Liver (tissue), 6 donors: Measurements from ENCODE around the gene OR5AR1. TPM values are rescaled to one million over a fixed set of nuclear protein-coding genes. Genes with fewer than 3 reads are reported as not detected.

ENCODE experiments used
- EGR1 ChIP-seq, 2 donors: IDR thresholded peaks; 2 replicates each; pipeline ENCODE4 v1.6.1; 2016 to 2018; ENCODE audit warnings: antibody characterized with exemption in 2 of 2, low read depth in 2 of 2
- FOXA2 ChIP-seq: IDR thresholded peaks from 2 replicates; pipeline ENCODE4 v1.6.1; 2016; ENCODE audit warnings: antibody characterized with exemption
- HNF4A ChIP-seq, 2 donors: conservative IDR thresholded peaks; 2 replicates each; pipeline ENCODE4 v1.6.1; 2016; ENCODE audit warnings: antibody characterized with exemption in 2 of 2, mild to moderate bottlenecking in 2 of 2
- REST ChIP-seq: IDR thresholded peaks from 2 replicates; pipeline ENCODE4 v1.6.1; 2016; ENCODE audit warnings: antibody characterized with exemption, mild to moderate bottlenecking
- RXRA ChIP-seq, 2 donors: IDR thresholded peaks; 2 replicates each; pipeline ENCODE4 v1.6.1; 2017 to 2018; ENCODE audit warnings: antibody characterized with exemption in 2 of 2, mild to moderate bottlenecking in 1 of 2
- TAF1 ChIP-seq: conservative IDR thresholded peaks from 2 replicates; pipeline ENCODE4 v1.6.1; 2016; ENCODE audit warnings: antibody characterized with exemption, mild to moderate bottlenecking
- YY1 ChIP-seq: IDR thresholded peaks from 2 replicates; pipeline ENCODE4 v1.6.1; 2016; ENCODE audit warnings: antibody characterized with exemption, mild to moderate bottlenecking
- polyA plus RNA-seq, 2 donors: library from polyadenylated mRNA; stranded (reverse) in 1 of 2; unstranded in 1 of 2; fragments of 200-250 nt in 1 of 2; fragments of >200 nt in 1 of 2; fragmentation: Nextera tagmentation in 1 of 2; extraction: Ambion mirVana in 1 of 2; gene quantifications; one replicate each; pipeline versions ENCODE4 v1.2.1 to v1.2.3, GENCODE V29; 2013 to 2015
- small RNA-seq: library from RNA; depleted of rRNA; stranded (forward); fragments of <200 nt; gene quantifications from one replicate; pipeline ENCODE3, GENCODE V24; 2014
- total RNA-seq, 2 donors: library from RNA; depleted of rRNA; stranded (reverse); fragments of >200 nt; gene quantifications; one replicate each; pipeline ENCODE4 v1.2.3, GENCODE V29; 2014
- donor health status: healthy.
- donor health status: healthy.
- donor health status: healthy.

The OR5AR1 gene
- total and polyA plus RNA-seq, 4 donors: not detected

- TF ChIP-seq REST: no peak
- no peak for TF ChIP-seq HNF4A (conservative IDR thresholded peaks at IDR 0.05)
- TF ChIP-seq TAF1: no peak
- no peak for TF ChIP-seq EGR1 (IDR thresholded peaks at IDR 0.05; ENCODE audit: low read depth in 2 of 2)
- TF ChIP-seq FOXA2: no peak
- TF ChIP-seq RXRA (IDR thresholded peaks at IDR 0.05): no peak
- TF ChIP-seq YY1: no peak
Measured at GRCh38 chr11:56714206-56714605, 50.7 kb downstream of the OR5AR1 start (continued).

Small RNAs within 50 kb of the gene (small RNA-seq; reads per million reads assigned to genes)
- not detected for gene AP004245.1

Other genes starting within 250 kb of the OR5AR1 start
- gene OR5M3, start 190.3 kb upstream of the OR5AR1 start, total RNA-seq: not detected
- not detected for gene OR5M3, start 190.3 kb upstream of the OR5AR1 start, polyA plus RNA-seq
- gene OR5M8, start 172.3 kb upstream of the OR5AR1 start, total RNA-seq: not detected
- gene OR5M8, start 172.3 kb upstream of the OR5AR1 start, polyA plus RNA-seq: not detected
- not detected for gene OR5M11, start 120.4 kb upstream of the OR5AR1 start, total RNA-seq
- not detected for gene OR5M11, start 120.4 kb upstream of the OR5AR1 start, polyA plus RNA-seq
- not detected for gene OR5M10, start 86.0 kb upstream of the OR5AR1 start, total RNA-seq
- gene OR5M10, start 86.0 kb upstream of the OR5AR1 start, polyA plus RNA-seq: not detected
- gene OR5M1, start 48.8 kb upstream of the OR5AR1 start, total RNA-seq: not detected
- not detected for gene OR5M1, start 48.8 kb upstream of the OR5AR1 start, polyA plus RNA-seq
- gene OR5AP2, start 21.2 kb upstream of the OR5AR1 start, total RNA-seq: not detected
- gene OR5AP2, start 21.2 kb upstream of the OR5AR1 start, polyA plus RNA-seq: not detected
- gene OR9G1, start 35.4 kb downstream of the OR5AR1 start, total RNA-seq: not detected
- gene OR9G1, start 35.4 kb downstream of the OR5AR1 start, polyA plus RNA-seq: not detected
- gene OR9G4, start 85.0 kb downstream of the OR5AR1 start, total RNA-seq: not detected
- not detected for gene OR9G4, start 85.0 kb downstream of the OR5AR1 start, polyA plus RNA-seq